Measurements from ENCODE around the gene MTHFSD.

Gene MTHFSD

GRCh38 chr16:86525696-86526095 is 29.3 kb downstream of the MTHFSD start:
- DNase-seq = no peak

- DNase-seq = no peak
Measured at GRCh38 chr16:86524029-86524428, 31.0 kb downstream of the MTHFSD start.

GRCh38 chr16:86523166-86523740 is 31.8 kb downstream of the MTHFSD start:
- DNase-seq = no peak

- no peak for DNase-seq
Measured at GRCh38 chr16:86522634-86523033, 32.4 kb downstream of the MTHFSD start.

GRCh38 chr16:86521236-86522197 is 33.5 kb downstream of the MTHFSD start:
- DNase-seq = no peak

GRCh38 chr16:86520317-86521210 is 34.5 kb downstream of the MTHFSD start:
- DNase-seq = no peak

- DNase-seq = peak; percentile 22
Measured at GRCh38 chr16:86519649-86520316, 35.3 kb downstream of the MTHFSD start.

GRCh38 chr16:86519007-86519648 is 35.9 kb downstream of the MTHFSD start:
- DNase-seq = no peak

- DNase-seq = no peak
Measured at GRCh38 chr16:86517652-86518258, 37.3 kb downstream of the MTHFSD start.

GRCh38 chr16:86517033-86517432 is 38.0 kb downstream of the MTHFSD start:
- no peak for DNase-seq

GRCh38 chr16:86516623-86517003 is 38.4 kb downstream of the MTHFSD start:
- DNase-seq = no peak

GRCh38 chr16:86515777-86516622 is 39.0 kb downstream of the MTHFSD start:
- DNase-seq = no peak

GRCh38 chr16:86515413-86515776 is 39.6 kb downstream of the MTHFSD start:
- no peak for DNase-seq

- DNase-seq = no peak
Measured at GRCh38 chr16:86514481-86515376, 40.3 kb downstream of the MTHFSD start.

GRCh38 chr16:86513471-86514277 is 41.4 kb downstream of the MTHFSD start:
- DNase-seq = no peak

GRCh38 chr16:86512860-86513470 is 42.1 kb downstream of the MTHFSD start:
- no peak for DNase-seq

GRCh38 chr16:86512301-86512859 is 42.7 kb downstream of the MTHFSD start:
- no peak for DNase-seq

All from activated gamma-delta T cell (primary cell).